ENCODE measurements around the gene ZNF462. TPM values are rescaled to one million over a fixed set of nuclear protein-coding genes. Genes with fewer than 3 reads are reported as not detected.

Gene ZNF462
- total RNA-seq, 2 experiments from 2014 or later: 1.1 to 1.3 TPM

DNA sequence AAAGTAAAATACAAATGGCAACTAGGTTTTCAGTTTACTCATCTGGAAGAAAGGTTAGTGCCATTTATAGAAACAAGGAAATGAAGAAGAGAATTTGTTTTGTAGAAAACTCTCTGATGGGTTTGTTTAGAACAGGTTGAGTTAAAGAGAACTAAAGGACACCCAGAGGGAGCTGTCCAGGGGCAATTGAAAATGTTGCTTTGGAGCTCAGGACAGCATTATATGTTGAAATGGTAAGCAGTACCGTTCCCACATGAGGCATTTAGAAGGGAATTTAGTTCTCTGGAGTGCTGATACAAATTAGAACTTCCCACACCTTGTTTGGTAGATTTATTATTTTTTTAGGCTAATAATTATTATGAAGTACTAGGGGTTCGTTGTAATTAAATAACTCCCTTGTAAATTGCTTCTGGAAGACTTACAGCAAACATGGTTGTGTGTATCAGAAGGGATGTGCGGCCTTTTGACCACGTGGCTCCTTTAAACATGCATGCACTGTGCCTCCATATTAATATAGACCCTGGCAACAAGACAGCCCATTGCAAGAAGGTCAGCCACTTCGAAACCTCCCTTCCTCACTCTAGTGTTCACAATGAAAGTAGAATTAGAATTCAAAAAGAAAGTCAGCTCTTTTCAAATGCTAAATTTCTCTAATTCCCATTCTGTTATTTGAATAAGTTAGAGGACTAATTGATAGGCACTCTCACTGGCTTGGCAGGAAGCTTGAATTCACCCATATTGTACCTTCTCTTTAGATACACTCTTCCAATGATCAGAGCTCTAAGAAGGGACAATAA, 71.7 kb downstream of the ZNF462 start:
- no peak overlapping the region for H3K27ac ChIP-seq (ENCODE audit: low read depth in 1 of 2, low read length in 2 of 2)
- TF ChIP-seq CTCF (IDR thresholded peaks at IDR 0.05): no peak
- ATAC-seq (ENCODE audit: poor library complexity): no peak
- CTCF ChIA-PET: no interaction called here
- H3K4me3 Mint-ChIP-seq: no peak overlapping the region
- DNase-seq: no peak
- H3K27ac Mint-ChIP-seq: no peak overlapping the region
- H3K9me3 ChIP-seq (ENCODE audit: control insufficient read depth in 1 of 2, insufficient read depth in 1 of 2, low read length in 2 of 2): peaks cover 0 to 7% of the 10 kb centered on the region in 2 experiments
- no peaks in the 10 kb centered on the region for H3K4me1 Mint-ChIP-seq (ENCODE audit: low read depth)
- intact Hi-C loops (cut with DNase I, micrococcal nuclease): no loop called here
- H3K27me3 Mint-ChIP-seq: no peaks in the 10 kb centered on the region
- no peaks in the 10 kb centered on the region for H3K27me3 ChIP-seq (ENCODE audit: control insufficient read depth in 1 of 2, insufficient read depth in 2 of 2, low read length in 2 of 2)
- no peak overlapping the region for H3K4me3 ChIP-seq (ENCODE audit: low read length)
- H3K9me3 Mint-ChIP-seq: no peaks in the 10 kb centered on the region
- no peaks in the 10 kb centered on the region for H3K36me3 Mint-ChIP-seq (ENCODE audit: low read depth)
- POLR2A ChIA-PET: no interaction called here
- no peaks in the 10 kb centered on the region for H3K36me3 ChIP-seq (ENCODE audit: insufficient read depth, low read length)
- no peaks in the 10 kb centered on the region for H3K4me1 ChIP-seq (ENCODE audit: insufficient read depth, low read length)

- no peaks in the 10 kb centered on the region for H3K27me3 Mint-ChIP-seq
- Histone ChIP-seq H3K36me3 (ENCODE audit: insufficient read depth, low read length) (no peaks in the 10 kb centered on the region), H3K27me3 (ENCODE audit: control insufficient read depth in 1 of 2, insufficient read depth in 2 of 2, low read length in 2 of 2) (no peaks in the 10 kb centered on the region), H3K27ac (ENCODE audit: low read depth in 1 of 2, low read length in 2 of 2) (no peak overlapping the region), H3K9me3 (ENCODE audit: control insufficient read depth in 1 of 2, insufficient read depth in 1 of 2, low read length in 2 of 2) (peaks cover 0 to 7% of the 10 kb centered on the region in 2 experiments), H3K4me1 (ENCODE audit: insufficient read depth, low read length) (no peaks in the 10 kb centered on the region), H3K4me3 (ENCODE audit: low read length) (no peak overlapping the region)
- no peak overlapping the region for H3K4me3 Mint-ChIP-seq
- intact Hi-C loops (cut with DNase I, micrococcal nuclease): no loop called here
- POLR2A ChIA-PET: no interaction called here
- no peaks in the 10 kb centered on the region for H3K36me3 Mint-ChIP-seq (ENCODE audit: low read depth)
- no peaks in the 10 kb centered on the region for H3K4me1 Mint-ChIP-seq (ENCODE audit: low read depth)
- DNase-seq (no peak), ATAC-seq (ENCODE audit: poor library complexity) (no peak)
- no peaks in the 10 kb centered on the region for H3K9me3 Mint-ChIP-seq
- no peak for TF ChIP-seq CTCF (IDR thresholded peaks at IDR 0.05)
- H3K27ac Mint-ChIP-seq: no peak overlapping the region
- CTCF ChIA-PET: no interaction called here
Observed at GRCh38 chr9:106936680-106937079, 73.7 kb downstream of the ZNF462 start.

GRCh38 chr9:106941916-106942315, 79.0 kb downstream of the ZNF462 start:
- no peak overlapping the region for H3K27ac ChIP-seq (ENCODE audit: low read depth in 1 of 2, low read length in 2 of 2)
- no peaks in the 10 kb centered on the region for H3K4me1 ChIP-seq (ENCODE audit: insufficient read depth, low read length)
- no peak overlapping the region for H3K4me3 ChIP-seq (ENCODE audit: low read length)
- POLR2A ChIA-PET: no interaction called here
- H3K27me3 ChIP-seq (ENCODE audit: control insufficient read depth in 1 of 2, insufficient read depth in 2 of 2, low read length in 2 of 2): no peaks in the 10 kb centered on the region
- no peak for ATAC-seq (ENCODE audit: poor library complexity)
- CTCF ChIA-PET: no interaction called here
- intact Hi-C loops (cut with DNase I, micrococcal nuclease): no loop called here
- Mint-ChIP-seq H3K9me3 (no peaks in the 10 kb centered on the region), H3K4me1 (ENCODE audit: low read depth) (no peaks in the 10 kb centered on the region), H3K27me3 (no peaks in the 10 kb centered on the region), H3K4me3 (no peak overlapping the region), H3K36me3 (ENCODE audit: low read depth) (no peaks in the 10 kb centered on the region), H3K27ac (no peak overlapping the region)
- peaks cover 0 to 3% of the 10 kb centered on the region in 2 experiments for H3K9me3 ChIP-seq (ENCODE audit: control insufficient read depth in 1 of 2, insufficient read depth in 1 of 2, low read length in 2 of 2)
- no peak for TF ChIP-seq CTCF (IDR thresholded peaks at IDR 0.05)
- no peak for DNase-seq
- H3K36me3 ChIP-seq (ENCODE audit: insufficient read depth, low read length): no peaks in the 10 kb centered on the region
